Esophagus muscularis mucosa (tissue), 4 donors: Measurements from ENCODE around the gene SCFD2. TPM values are rescaled to one million over a fixed set of nuclear protein-coding genes. Genes with fewer than 3 reads are reported as not detected.
"Not testable (repeated sequence)": the region's sequence is repeated elsewhere in the genome, so short reads cannot be mapped to it uniquely, and the experiment has no call there.

ENCODE experiments used
- DNase-seq: peaks from one replicate; pipeline ENCODE4 v3.0.0-alpha.2; 2017; ENCODE audit errors: extremely low spot score
- H3K27ac ChIP-seq, 4 donors: fragments of 200-600 bp; sonication (generic); replicated peaks in 1 of 4; 1 replicate in 3 of 4; 2 replicates in 1 of 4; pipeline ENCODE4 v1.5.1; 2016 to 2019; ENCODE audit warnings: mild to moderate bottlenecking in 1 of 4
- H3K27me3 ChIP-seq, 4 donors: fragments of 200-600 bp; sonication (generic); one replicate each; pipeline versions ENCODE4 v1.5.1 to v1.6.0; 2016 to 2019
- H3K36me3 ChIP-seq, 4 donors: fragments of 200-600 bp; sonication (generic); one replicate each; pipeline ENCODE4 v1.5.1; 2016 to 2019
- H3K4me1 ChIP-seq, 4 donors: fragments of 200-600 bp; sonication (generic); one replicate each; pipeline ENCODE4 v1.5.1; 2016 to 2019
- H3K4me3 ChIP-seq, 4 donors: fragments of 200-600 bp; sonication (generic); 1 replicate in 2 of 4; 2 replicates in 2 of 4; pipeline ENCODE4 v1.5.1; 2016 to 2019; ENCODE audit warnings: mild to moderate bottlenecking in 4 of 4, moderate library complexity in 1 of 4
- H3K9me3 ChIP-seq, 4 donors: fragments of 200-600 bp; sonication (generic); 1 replicate in 3 of 4; 2 replicates in 1 of 4; pipeline ENCODE4 v1.5.1; 2016 to 2019
- EP300 ChIP-seq: sonication (generic); formaldehyde crosslinking; IDR thresholded peaks from one replicate; pipeline ENCODE4 v1.6.1; 2017; ENCODE audit warnings: antibody characterized with exemption
- POLR2A ChIP-seq: fragments of 450-650 bp; IDR thresholded peaks from one replicate; pipeline ENCODE4 v1.6.1; 2017; ENCODE audit warnings: antibody characterized with exemption, moderate library complexity, mild to moderate bottlenecking, low read depth
- POLR2AphosphoS5 ChIP-seq, 2 donors: sonication (generic); formaldehyde crosslinking; IDR thresholded peaks; one replicate each; pipeline ENCODE4 v1.6.1; 2017; ENCODE audit warnings: antibody characterized with exemption in 2 of 2
- WGBS: methylation state at CpG from one replicate; pipeline ENCODE4 v1.1.5; 2018; 5-methylcytosine and 5-hydroxymethylcytosine counted together
- intact Hi-C: fragments of 100-400 bp; cut with DNase I; formaldehyde crosslinking; loops from one replicate; pipeline ENCODE4 v1.15.1; 2023
- total RNA-seq, 4 donors: library from RNA; depleted of rRNA; stranded (reverse); fragments of >200 nt; gene quantifications; one replicate each; pipeline versions ENCODE4 v1.1.0 to v1.2.1, GENCODE V29; 2016
- TF ChIP-seq, protein P1 (sequence below), 3 experiments: fragments of 200-600 bp in 2 of 3; fragments of 450-650 bp in 1 of 3; sonication (generic) in 2 of 3; IDR thresholded peaks; one replicate each; pipeline ENCODE4 v1.5.1; 2017 to 2019; ENCODE audit warnings: antibody characterized with exemption in 3 of 3, mild to moderate bottlenecking in 2 of 3, moderate library complexity in 1 of 3

SCFD2 gene
- total RNA-seq, 4 donors from 2014 or later = 10.0 to 15.7 (median 12.7) TPM

DNA sequence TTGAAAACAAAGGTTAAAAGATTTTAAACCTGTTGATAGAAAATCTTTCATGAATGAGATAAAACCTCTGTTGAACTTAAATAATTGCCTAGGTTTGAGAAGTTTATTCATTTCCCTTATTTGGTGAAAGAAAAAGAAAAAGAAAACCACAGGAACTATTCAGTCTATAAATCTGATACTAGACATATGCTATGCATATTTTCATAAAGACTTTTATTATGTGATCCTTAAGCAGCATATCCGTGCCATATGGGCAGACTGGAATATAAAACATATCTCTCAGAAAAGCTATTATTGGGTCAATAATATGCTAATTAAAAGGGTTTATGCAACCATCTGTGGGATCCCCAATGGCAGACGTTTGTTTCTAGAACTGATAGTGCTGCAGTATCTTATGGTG, 325.0 kb downstream of the SCFD2 start:
- Histone ChIP-seq H3K27ac (no peak overlapping the region), H3K9me3 (no peaks in the 10 kb centered on the region), H3K36me3 (no peaks in the 10 kb centered on the region), H3K4me3 (no peak overlapping the region), H3K4me1 (no peaks in the 10 kb centered on the region), H3K27me3 (no peaks in the 10 kb centered on the region)
- intact Hi-C loops = no loop called here
- WGBS = 89% methylated on average over 2 of the region's 2 CpGs
- TF ChIP-seq POLR2A = no peak
- TF ChIP-seq, protein P1, sequence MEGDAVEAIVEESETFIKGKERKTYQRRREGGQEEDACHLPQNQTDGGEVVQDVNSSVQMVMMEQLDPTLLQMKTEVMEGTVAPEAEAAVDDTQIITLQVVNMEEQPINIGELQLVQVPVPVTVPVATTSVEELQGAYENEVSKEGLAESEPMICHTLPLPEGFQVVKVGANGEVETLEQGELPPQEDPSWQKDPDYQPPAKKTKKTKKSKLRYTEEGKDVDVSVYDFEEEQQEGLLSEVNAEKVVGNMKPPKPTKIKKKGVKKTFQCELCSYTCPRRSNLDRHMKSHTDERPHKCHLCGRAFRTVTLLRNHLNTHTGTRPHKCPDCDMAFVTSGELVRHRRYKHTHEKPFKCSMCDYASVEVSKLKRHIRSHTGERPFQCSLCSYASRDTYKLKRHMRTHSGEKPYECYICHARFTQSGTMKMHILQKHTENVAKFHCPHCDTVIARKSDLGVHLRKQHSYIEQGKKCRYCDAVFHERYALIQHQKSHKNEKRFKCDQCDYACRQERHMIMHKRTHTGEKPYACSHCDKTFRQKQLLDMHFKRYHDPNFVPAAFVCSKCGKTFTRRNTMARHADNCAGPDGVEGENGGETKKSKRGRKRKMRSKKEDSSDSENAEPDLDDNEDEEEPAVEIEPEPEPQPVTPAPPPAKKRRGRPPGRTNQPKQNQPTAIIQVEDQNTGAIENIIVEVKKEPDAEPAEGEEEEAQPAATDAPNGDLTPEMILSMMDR (IDR thresholded peaks at IDR 0.05) = no peak
- TF ChIP-seq POLR2AphosphoS5 (IDR thresholded peaks at IDR 0.05) = no peak
- TF ChIP-seq EP300 = no peak
- DNase-seq = no peak

DNA sequence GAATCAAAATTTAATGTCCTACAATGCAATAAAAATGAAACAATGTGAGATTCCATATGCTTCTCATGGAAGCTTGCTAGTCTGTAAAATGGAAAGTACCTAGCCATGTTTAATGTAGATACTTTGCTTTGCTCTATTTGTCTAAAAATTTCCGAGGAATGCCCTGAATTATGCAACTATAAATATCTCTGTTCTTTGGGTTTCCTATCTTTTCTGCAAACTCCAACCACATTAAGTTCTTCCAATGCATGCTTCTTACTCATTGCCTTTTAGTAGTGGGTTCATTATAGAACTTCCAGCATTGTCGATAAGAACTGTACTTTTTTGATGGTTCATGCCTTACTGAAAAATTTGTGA, 325.4 kb downstream of the SCFD2 start:
- intact Hi-C loops = no loop called here
- H3K4me1 ChIP-seq = no peaks in the 10 kb centered on the region
- no peak for DNase-seq
- H3K9me3 ChIP-seq = no peaks in the 10 kb centered on the region
- no peaks in the 10 kb centered on the region for H3K36me3 ChIP-seq
- no peak overlapping the region for H3K27ac ChIP-seq
- TF ChIP-seq POLR2AphosphoS5 (IDR thresholded peaks at IDR 0.05) = no peak
- no peak for TF ChIP-seq EP300
- WGBS = 89% methylated on average over 2 of the region's 2 CpGs
- no peaks in the 10 kb centered on the region for H3K27me3 ChIP-seq
- no peak overlapping the region for H3K4me3 ChIP-seq

DNA sequence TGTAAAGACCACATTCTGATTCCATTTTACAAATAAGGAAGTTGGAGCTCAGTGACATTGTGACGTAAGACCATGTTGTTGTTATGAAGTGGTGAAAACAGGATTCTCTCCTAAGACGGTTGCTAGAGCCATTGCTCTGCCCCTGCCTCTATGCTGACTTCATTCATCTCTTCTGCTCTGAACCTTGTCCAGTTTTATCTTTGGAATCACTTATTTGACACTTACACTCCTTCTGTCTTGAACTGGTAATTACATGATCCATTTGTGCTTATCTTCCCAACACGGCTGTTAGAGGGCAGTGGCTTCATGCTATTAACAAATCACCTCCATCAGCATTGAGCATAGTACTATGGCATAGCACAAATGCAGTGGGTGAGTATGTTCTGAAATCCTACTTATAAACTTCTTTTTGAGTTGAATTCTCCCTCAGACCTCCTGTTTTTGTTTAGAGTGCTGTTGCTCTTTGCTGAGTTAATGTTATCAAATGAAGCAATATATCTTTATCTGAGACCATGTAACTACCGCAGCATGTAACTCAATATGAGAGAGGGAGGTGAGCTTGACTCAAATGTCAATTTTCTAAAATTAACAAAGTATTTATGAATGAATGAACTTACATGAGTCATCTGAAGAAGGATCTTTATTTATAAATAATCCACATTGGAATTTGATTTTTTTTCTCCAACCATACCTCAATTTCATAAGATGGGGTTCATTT, 326.0 kb downstream of the SCFD2 start:
- intact Hi-C loops = no loop called here
- Histone ChIP-seq H3K4me1 (no peaks in the 10 kb centered on the region), H3K27ac (no peak overlapping the region), H3K36me3 (no peaks in the 10 kb centered on the region), H3K9me3 (peaks cover 0 to 2% (median 0%) of the 10 kb centered on the region in 4 donors), H3K27me3 (no peaks in the 10 kb centered on the region), H3K4me3 (no peak overlapping the region)
- no peak for DNase-seq
- TF ChIP-seq POLR2A (no peak), POLR2AphosphoS5 (IDR thresholded peaks at IDR 0.05) (no peak), EP300 (no peak)
- TF ChIP-seq, protein P1 (IDR thresholded peaks at IDR 0.05) = no peak
- WGBS = 77% methylated on average over 4 of the region's 4 CpGs

DNA sequence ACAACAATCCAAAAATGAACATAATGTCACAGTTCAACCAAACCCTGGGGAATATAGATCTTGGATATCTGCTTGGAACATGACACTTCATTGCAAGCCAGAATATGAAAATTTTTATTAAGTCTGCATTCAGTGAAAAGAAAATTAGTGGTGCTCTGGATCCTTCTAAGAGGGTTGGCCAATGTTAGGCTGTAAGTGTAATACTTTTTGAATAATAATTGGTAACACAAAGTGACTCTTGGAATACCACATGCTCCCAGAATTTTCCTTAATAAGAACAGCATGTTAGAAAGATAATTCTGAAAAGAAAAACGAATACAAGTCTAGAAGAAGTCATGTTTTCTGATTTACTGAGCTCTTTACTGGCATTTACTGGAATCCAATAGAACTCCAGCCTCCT, 328.0 kb downstream of the SCFD2 start:
- no peaks in the 10 kb centered on the region for H3K36me3 ChIP-seq
- no peak overlapping the region for H3K27ac ChIP-seq
- WGBS = 58% methylated on average over 1 of the region's 1 CpG
- peaks cover 0 to 5% (median 0%) of the 10 kb centered on the region in 4 donors for H3K9me3 ChIP-seq
- intact Hi-C loops = no loop called here
- H3K4me3 ChIP-seq = no peak overlapping the region
- H3K4me1 ChIP-seq = no peaks in the 10 kb centered on the region
- H3K27me3 ChIP-seq = no peaks in the 10 kb centered on the region
- TF ChIP-seq POLR2A = no peak
- TF ChIP-seq, protein P1 (IDR thresholded peaks at IDR 0.05) = no peak
- TF ChIP-seq EP300 = no peak
- no peak for TF ChIP-seq POLR2AphosphoS5 (IDR thresholded peaks at IDR 0.05)
- no peak for DNase-seq

DNA sequence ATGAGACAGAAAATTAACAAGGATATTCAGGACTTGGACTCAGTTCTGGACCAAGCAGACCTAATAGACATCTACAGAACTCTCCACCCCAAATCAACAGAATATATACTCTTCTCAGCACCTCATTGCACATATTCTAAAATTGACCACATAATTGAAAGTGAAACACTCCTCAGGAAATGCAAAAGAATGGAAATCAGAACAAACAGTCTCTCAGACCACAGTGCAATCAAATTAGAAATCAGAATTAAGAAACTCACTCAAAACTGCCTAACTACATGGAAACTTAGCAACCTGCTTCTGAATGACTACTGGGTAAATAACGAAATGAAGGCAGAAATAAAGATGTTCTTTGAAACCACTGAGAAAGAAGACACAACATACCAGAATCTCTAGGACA, 333.0 kb downstream of the SCFD2 start:
- H3K9me3 ChIP-seq, H3K27me3 ChIP-seq, H3K4me1 ChIP-seq, DNase-seq, H3K27ac ChIP-seq, H3K4me3 ChIP-seq, H3K36me3 ChIP-seq, intact Hi-C loops: not testable (repeated sequence)
- WGBS = 84% methylated on average over 1 of the region's 1 CpG

DNA sequence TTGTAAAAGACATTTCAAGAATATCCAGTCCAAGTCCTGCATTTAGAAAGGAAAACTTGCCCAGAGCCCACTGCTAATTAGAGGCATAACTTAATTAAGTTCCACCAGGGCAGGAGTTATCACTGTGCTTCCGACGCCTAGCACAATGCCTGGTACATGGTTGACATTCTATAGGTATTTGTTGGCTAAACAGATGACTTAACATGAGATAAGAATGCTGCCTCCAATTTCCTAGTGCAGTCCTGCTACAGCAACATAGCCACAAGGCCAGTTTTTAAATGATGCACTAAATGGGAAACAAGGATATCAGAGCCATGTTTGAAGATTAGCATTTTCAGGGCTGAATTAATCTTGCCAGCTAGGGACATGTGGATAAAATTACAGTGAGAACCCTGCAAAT, 339.6 kb downstream of the SCFD2 start:
- Histone ChIP-seq H3K9me3 (no peaks in the 10 kb centered on the region), H3K27me3 (no peaks in the 10 kb centered on the region), H3K4me3 (no peak overlapping the region), H3K27ac (no peak overlapping the region), H3K4me1 (peaks cover 6 to 13% (median 11%) of the 10 kb centered on the region in 4 donors), H3K36me3 (no peaks in the 10 kb centered on the region)
- intact Hi-C loops = no loop called here
- no peak for DNase-seq
- TF ChIP-seq POLR2A (no peak), POLR2AphosphoS5 (IDR thresholded peaks at IDR 0.05) (no peak), EP300 (no peak)
- TF ChIP-seq, protein P1 (IDR thresholded peaks at IDR 0.05) = no peak
- WGBS = 100% methylated on average over 2 of the region's 2 CpGs
